ENCODE data around the gene SYPL1.

Gene SYPL1

GRCh38 chr7:106064771-106065574 is 47.1 kb downstream of the SYPL1 start:
- no peak for DNase-seq

DNA sequence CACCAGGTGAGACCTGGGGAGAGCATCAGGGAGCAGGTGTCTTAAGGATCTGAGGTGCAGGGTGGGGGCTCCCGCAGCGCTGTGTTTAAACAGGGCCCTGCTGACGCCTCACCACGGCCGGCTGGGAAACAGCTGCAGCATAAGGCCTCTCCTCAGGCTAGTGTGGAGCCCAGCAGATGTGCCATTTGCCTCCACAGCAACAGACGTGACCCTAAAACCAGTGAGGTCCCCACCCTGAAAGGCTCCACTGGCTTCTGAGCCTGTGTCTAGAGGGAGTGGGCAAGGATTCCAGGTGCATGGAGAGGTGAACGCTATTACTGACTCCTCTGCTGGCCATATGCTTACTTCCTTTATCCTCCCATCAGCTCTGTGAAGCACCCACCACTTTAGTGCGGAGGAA is 47.8 kb downstream of the SYPL1 start:
- DNase-seq, result no peak

- DNase-seq, result no peak
These were observed 48.4 kb downstream of the SYPL1 start for GRCh38 chr7:106063692-106064091.

DNA sequence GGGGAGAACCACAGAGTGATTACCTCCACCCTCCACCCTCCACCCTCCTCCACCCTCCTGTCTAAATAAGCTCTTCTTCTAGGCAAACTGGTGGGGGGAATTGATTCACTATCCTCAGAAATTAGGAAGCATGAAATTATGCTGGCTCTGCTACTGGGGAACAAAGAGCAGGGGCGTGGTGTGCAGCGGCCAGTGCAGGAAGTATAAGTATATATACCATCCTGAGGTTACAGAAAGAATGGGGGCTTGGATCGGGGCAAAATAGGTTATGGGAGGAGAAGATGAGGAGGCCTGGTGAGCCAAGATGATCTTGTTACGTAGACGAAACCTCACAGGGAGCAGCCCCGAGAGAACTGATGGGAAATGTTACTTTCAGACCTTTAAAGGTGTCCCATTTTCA is 49.1 kb downstream of the SYPL1 start:
- no peak for DNase-seq

- no peak for DNase-seq
These were observed 49.6 kb downstream of the SYPL1 start for GRCh38 chr7:106062521-106062931.

GRCh38 chr7:106062006-106062405 is 50.1 kb downstream of the SYPL1 start:
- DNase-seq, result no peak

DNA sequence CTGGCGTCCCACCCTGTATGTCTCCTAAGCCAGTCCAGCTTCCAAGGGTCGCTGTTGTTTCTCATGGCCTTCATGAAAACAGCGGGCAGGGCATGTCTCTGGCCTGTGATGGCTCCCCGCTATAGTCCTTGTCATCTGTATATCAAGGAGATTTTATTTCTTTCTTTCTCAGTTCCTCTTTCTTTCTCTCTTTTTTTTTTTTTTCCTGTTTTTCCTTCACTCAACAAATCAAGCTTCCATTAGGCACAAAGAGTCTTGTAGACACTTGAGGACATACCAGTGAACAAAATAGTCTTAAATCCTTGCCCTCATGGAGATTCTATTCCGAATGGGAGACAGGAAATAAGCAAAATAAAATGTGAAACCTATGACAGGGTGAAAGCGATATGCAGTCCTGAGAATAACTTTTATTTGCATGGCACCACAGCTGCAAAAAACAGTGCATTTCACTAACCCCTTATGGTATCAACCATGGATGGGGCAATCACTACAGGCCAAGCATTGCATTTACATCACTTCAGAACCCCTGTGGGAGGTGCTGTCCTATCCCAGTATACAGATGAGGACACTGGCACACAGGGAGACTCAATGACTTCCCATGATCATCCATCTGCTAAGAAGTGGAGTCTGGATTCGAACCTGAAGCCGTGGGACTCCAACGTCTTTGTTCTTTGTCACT is 50.7 kb downstream of the SYPL1 start:
- DNase-seq, result no peak

- DNase-seq, result no peak
These were observed 51.7 kb downstream of the SYPL1 start for GRCh38 chr7:106060394-106060920.

DNA sequence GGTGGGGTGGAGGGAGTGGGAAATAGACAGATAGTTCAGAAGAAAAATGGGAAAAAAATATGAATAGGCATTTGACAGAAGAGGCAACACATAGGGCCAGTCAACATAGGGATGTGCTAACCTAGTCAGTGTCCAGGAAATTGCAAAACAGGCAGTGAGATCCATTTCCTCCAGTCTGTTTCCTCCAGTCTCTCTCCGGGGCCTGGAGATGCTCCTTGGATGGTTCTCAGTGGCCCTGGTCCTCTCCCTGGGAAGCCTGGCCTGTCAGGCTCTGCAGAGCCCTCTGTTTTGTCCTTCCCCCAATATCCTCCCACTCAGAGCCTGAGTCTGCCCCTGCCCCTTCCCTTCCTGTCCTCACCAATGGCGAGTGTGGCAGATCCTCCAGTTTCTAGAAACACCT is 52.6 kb downstream of the SYPL1 start:
- peak; percentile 85 to 90 for DNase-seq

DNA sequence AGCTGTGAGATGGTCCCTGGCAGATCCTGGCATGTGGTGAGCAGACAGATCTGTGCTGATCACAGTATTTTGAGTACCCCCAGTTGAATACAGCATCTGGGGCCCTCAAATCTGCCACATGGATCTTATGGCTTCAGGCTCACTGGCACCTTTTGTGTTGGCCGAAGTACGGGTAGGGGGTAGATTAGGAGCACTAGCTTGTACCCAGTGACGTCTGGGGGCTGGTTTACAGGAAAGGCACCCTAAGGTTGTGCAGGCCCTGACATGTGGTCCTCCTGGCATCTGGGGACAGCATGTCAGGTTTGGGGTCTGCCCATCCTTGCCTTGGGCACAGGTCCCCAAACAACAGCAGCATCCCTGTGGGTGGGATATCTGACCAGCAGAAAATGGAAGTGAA is 53.2 kb downstream of the SYPL1 start:
- DNase-seq, result no peak

GRCh38 chr7:106057962-106058927 is 53.9 kb downstream of the SYPL1 start:
- DNase-seq, result no peak

DNA sequence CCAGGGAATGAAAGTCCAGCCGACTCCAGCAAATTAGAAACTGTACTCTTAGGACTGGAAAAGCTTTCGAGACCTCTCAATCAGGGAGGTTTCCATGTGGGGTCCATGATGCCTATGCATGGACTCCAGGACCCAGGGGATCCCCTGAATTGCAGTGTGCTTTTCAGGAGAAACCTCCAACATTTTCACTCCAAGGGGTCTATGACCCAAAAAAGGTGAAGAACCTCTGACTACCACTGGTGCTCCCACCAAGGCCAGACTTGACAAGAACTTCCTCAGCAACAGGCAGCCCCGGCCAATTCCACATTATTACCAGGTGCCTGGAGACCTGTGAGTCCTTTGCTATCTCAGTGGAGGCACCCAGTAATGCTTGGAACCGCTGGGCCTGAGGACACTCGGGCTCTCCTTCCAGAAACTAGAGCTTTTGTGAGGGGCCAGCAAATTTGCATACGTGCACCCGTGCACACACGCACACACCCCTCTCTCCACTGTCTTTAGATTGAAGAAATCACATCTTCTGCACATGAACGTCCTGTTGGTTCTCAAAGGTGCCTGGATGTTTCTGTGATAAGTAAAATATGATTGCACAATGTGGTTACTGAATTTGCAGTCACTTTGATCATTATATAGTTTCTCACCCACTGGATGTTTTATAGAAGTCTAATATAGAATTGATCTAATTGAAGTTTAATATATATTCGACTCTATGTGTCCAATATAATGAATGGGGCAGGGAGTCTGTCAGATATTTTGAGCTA is 54.7 kb downstream of the SYPL1 start:
- no peak for DNase-seq

DNA sequence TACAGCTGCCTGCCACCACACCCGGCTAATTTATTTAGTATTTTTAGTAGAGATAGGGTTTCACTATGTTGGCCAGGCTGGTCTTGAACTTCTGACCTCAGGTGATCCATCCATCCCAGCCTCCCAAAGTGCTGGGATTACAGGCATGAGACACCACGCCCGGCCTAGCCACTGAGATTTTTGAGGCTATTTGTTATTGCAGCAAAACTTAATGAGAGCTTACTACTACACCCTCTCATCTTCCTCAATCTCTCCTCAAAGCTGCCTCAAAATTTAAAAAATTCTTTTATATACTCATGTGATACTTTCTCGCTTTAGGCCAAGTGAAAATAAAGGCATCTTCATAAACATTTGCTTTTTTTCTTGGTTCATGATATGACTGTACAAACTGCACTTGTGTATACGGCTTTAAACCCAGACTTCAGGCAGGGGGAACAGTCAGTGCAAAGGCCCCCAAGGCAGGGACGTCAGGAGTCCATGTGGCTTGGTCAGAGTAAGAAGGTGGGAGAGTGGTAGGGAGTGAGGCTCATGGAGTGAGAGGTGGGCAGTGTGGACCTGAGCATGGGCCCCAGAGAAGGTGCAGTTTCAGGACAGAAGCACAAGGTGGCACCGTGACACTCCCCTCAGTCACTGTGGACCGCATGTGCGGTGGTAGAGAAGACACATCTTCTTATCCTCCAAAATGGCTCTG is 55.5 kb downstream of the SYPL1 start:
- DNase-seq, result peak; percentile 66 to 68

- no peak for DNase-seq
These were observed 57.1 kb downstream of the SYPL1 start for GRCh38 chr7:106054971-106055532.

GRCh38 chr7:106054156-106054910 is 57.8 kb downstream of the SYPL1 start:
- DNase-seq, result no peak

GRCh38 chr7:106053109-106053508 is 59.0 kb downstream of the SYPL1 start:
- DNase-seq, result no peak

- DNase-seq, result no peak
These were observed 59.4 kb downstream of the SYPL1 start for GRCh38 chr7:106052681-106053080.

DNA sequence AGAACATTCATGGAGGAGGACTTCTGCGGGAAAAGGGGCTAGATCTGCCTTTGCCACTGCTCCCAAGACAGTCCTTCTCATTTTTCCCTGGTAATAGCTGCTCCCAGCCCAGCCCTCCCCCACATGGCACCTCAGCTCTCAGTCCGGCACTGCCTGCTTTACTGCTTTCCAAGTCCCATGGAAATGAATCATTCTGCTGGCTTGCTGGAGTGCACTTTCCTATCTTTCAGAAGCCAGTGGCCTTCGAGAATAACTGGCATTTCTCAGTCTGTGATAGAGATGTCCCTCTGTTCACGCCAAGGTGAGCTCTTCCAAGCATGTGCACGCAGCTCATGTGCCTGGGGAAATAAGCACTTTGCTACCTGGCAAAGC is 61.4 kb downstream of the SYPL1 start:
- no peak for DNase-seq

GRCh38 chr7:106050002-106050745 is 61.9 kb downstream of the SYPL1 start:
- DNase-seq, result peak; percentile 51 to 57
